Hepatocyte (in vitro differentiated cells): ENCODE measurements around the gene ACIN1. TPM values are rescaled to one million over a fixed set of nuclear protein-coding genes. Genes with fewer than 3 reads are reported as not detected.

ENCODE experiments used
- DNase-seq: peaks from one replicate; pipeline ENCODE4 v3.0.0-alpha.2; 2016; ENCODE audit warnings: low spot score
- H2AFZ ChIP-seq: fragments of 200-600 bp; sonication (generic); 2 replicates; pipeline ENCODE4 v1.6.0; 2016; ENCODE audit warnings: antibody characterized with exemption, mild to moderate bottlenecking
- H3K27ac ChIP-seq: fragments of 200-600 bp; sonication (generic); 2 replicates; pipeline ENCODE4 v1.5.1; 2016; ENCODE audit warnings: mild to moderate bottlenecking
- H3K27me3 ChIP-seq: fragments of 200-600 bp; sonication (generic); 2 replicates; pipeline ENCODE4 v1.6.1; 2016
- H3K36me3 ChIP-seq: fragments of 200-600 bp; sonication (generic); replicated peaks from 2 replicates; pipeline ENCODE4 v1.5.1; 2016; ENCODE audit warnings: low read depth; ENCODE audit not compliant: insufficient read depth
- H3K4me1 ChIP-seq: fragments of 200-600 bp; sonication (generic); 2 replicates; pipeline ENCODE4 v1.5.1; 2016; ENCODE audit warnings: mild to moderate bottlenecking, moderate library complexity; ENCODE audit not compliant: insufficient read depth
- H3K4me2 ChIP-seq: fragments of 200-600 bp; sonication (generic); 2 replicates; pipeline ENCODE4 v1.6.0; 2016
- H3K4me3 ChIP-seq: fragments of 200-600 bp; sonication (generic); 2 replicates; pipeline ENCODE4 v1.5.1; 2016; ENCODE audit warnings: mild to moderate bottlenecking
- H3K79me2 ChIP-seq: fragments of 200-600 bp; sonication (generic); 2 replicates; pipeline ENCODE4 v1.6.0; 2017; ENCODE audit warnings: mild to moderate bottlenecking
- H3K9me2 ChIP-seq: fragments of 200-600 bp; sonication (generic); replicated peaks from 2 replicates; pipeline ENCODE4 v1.6.0; 2017; ENCODE audit warnings: mild to moderate bottlenecking; ENCODE audit not compliant: insufficient read depth
- H3K9me3 ChIP-seq: fragments of 200-600 bp; sonication (generic); 2 replicates; pipeline ENCODE4 v1.5.1; 2016; ENCODE audit warnings: low read depth, mild to moderate bottlenecking
- H4K20me1 ChIP-seq: fragments of 200-600 bp; sonication (generic); 2 replicates; pipeline ENCODE4 v1.6.0; 2016; ENCODE audit warnings: mild to moderate bottlenecking; ENCODE audit not compliant: insufficient read depth, poor library complexity, severe bottlenecking
- EZH2 ChIP-seq: fragments of 200-600 bp; sonication (generic); IDR thresholded peaks from 2 replicates; pipeline ENCODE4 v1.6.1; 2016; ENCODE audit warnings: antibody characterized with exemption, mild to moderate bottlenecking, borderline replicate concordance
- EZH2phosphoT487 ChIP-seq: fragments of 200-600 bp; sonication (generic); IDR thresholded peaks from one replicate; pipeline ENCODE4 v1.6.1; 2018; ENCODE audit warnings: antibody characterized with exemption, mild to moderate bottlenecking, low read depth, moderate library complexity; ENCODE audit not compliant: unreplicated experiment, severe bottlenecking
- WGBS: methylation state at CpG from one replicate; pipeline ENCODE4 v1.1.6; 2016; ENCODE audit warnings: low lambda C conversion rate; ENCODE audit errors: missing lambda C conversion rate; 5-methylcytosine and 5-hydroxymethylcytosine counted together
- polyA plus RNA-seq: library from polyadenylated mRNA; unstranded; fragments of >200 nt; fragmentation: Nextera tagmentation; extraction: Ambion mirVana; gene quantifications from 2 replicates; pipeline ENCODE4 v1.2.1, GENCODE V29; 2016
- total RNA-seq: library from RNA; depleted of rRNA; stranded (reverse); fragments of >200 nt; gene quantifications from 2 replicates; pipeline ENCODE4 v1.2.3, GENCODE V29; 2014
- TF ChIP-seq, protein P1 (sequence below): fragments of 200-600 bp; sonication (generic); IDR thresholded peaks from 2 replicates; pipeline ENCODE4 v1.5.1; 2016; ENCODE audit warnings: antibody characterized with exemption, mild to moderate bottlenecking; ENCODE audit not compliant: poor library complexity

ACIN1 gene
- total and polyA plus RNA-seq, 2 experiments from 2014 or later, result 44.3 to 108 TPM

DNA sequence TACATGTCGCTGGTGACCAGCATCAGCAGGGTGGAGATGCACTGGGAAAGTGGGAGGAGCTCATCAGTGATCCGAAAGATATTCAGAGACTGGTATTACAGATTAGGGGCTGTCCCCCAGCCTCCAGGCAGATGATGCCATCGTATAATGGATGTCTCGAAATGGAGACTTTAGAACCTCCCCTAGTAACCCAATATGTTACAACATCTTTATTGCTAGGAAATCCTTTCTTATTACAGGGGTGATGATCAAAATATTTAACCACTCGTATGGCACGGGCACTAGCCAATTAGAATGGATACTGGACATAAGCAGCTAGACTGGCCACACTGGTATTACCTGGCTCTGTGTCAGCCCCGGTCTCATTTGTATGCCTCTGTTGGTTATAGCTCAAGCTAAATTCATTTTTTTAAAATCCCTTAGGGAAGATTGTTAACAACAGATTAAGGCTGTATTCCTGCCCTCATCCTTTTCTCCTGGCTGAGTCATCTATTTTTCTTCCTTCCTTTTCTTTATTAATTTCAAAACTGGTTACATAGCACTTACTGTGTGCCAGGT, 34.9 kb upstream of the ACIN1 start:
- Histone ChIP-seq H3K4me1 (no peaks in the 10 kb centered on the region), H3K27ac (no peak overlapping the region), H4K20me1 (no peaks in the 10 kb centered on the region), H3K79me2 (no peaks in the 10 kb centered on the region), H3K9me3 (no peaks in the 10 kb centered on the region), H3K9me2 (no peaks in the 10 kb centered on the region), H2AFZ (no peak overlapping the region), H3K36me3 (no peaks in the 10 kb centered on the region), H3K4me2 (no peak overlapping the region), H3K4me3 (no peak overlapping the region), H3K27me3 (no peaks in the 10 kb centered on the region)
- WGBS, result 96% methylated on average over 7 of the region's 7 CpGs
- no peak for DNase-seq
- TF ChIP-seq EZH2phosphoT487, result no peak
- TF ChIP-seq EZH2, result no peak
- TF ChIP-seq, protein P1, sequence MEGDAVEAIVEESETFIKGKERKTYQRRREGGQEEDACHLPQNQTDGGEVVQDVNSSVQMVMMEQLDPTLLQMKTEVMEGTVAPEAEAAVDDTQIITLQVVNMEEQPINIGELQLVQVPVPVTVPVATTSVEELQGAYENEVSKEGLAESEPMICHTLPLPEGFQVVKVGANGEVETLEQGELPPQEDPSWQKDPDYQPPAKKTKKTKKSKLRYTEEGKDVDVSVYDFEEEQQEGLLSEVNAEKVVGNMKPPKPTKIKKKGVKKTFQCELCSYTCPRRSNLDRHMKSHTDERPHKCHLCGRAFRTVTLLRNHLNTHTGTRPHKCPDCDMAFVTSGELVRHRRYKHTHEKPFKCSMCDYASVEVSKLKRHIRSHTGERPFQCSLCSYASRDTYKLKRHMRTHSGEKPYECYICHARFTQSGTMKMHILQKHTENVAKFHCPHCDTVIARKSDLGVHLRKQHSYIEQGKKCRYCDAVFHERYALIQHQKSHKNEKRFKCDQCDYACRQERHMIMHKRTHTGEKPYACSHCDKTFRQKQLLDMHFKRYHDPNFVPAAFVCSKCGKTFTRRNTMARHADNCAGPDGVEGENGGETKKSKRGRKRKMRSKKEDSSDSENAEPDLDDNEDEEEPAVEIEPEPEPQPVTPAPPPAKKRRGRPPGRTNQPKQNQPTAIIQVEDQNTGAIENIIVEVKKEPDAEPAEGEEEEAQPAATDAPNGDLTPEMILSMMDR, result no peak

DNA sequence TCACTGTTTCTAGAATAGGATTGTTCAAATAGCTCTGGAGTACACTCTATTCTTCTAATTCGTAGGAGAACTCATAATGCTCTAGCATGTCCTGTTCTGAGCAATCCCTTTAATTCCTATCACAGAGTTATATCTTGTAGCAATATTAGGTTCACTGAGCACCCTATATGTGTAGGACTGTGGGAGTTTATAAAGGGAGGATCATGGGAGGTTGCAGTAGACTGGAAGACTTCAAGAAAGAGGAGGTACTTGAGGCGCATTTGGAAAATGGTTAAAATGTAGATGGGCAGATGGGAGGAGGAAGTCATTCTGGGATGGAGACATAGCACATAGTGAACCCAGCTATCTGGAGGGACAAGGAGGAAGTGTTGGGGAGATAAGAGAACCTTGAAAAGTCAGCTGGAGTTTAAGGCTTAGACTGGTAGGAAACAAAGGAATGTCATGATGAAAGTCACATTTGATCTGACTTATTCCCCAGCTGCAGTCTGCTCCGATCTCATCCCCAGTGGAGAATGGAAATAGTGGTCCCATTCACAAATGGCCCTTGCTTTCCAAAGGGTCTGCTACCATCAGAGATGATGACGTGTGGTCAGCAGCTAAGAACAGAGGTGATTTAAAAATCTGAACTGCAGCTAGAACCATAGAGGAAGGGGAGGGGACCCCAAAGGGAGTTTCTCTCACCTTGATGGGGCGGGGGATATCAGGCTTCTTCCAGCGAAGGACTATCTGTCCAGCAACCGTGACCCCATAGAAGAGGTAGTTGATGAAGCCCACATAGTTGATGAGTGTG, 34.2 kb upstream of the ACIN1 start:
- Histone ChIP-seq H3K4me1 (no peaks in the 10 kb centered on the region), H3K9me3 (no peaks in the 10 kb centered on the region), H3K4me3 (no peak overlapping the region), H3K79me2 (no peaks in the 10 kb centered on the region), H3K27me3 (no peaks in the 10 kb centered on the region), H3K9me2 (no peaks in the 10 kb centered on the region), H3K27ac (no peak overlapping the region), H3K4me2 (no peak overlapping the region), H3K36me3 (no peaks in the 10 kb centered on the region), H2AFZ (no peak overlapping the region), H4K20me1 (no peaks in the 10 kb centered on the region)
- DNase-seq, result no peak
- TF ChIP-seq EZH2 (no peak), EZH2phosphoT487 (no peak)
- TF ChIP-seq, protein P1, result no peak
- WGBS, result over 99% methylated on average over 7 of the region's 7 CpGs

GRCh38 chr14:23127861-23128260, 32.9 kb upstream of the ACIN1 start:
- TF ChIP-seq, protein P1, result no peak
- TF ChIP-seq EZH2phosphoT487, result no peak
- Histone ChIP-seq H3K27me3 (no peaks in the 10 kb centered on the region), H3K9me2 (no peaks in the 10 kb centered on the region), H3K9me3 (no peaks in the 10 kb centered on the region), H3K79me2 (no peaks in the 10 kb centered on the region), H3K4me2 (no peak overlapping the region), H4K20me1 (no peaks in the 10 kb centered on the region), H3K4me3 (no peak overlapping the region), H3K4me1 (peaks cover 5% of the 10 kb centered on the region), H3K36me3 (no peaks in the 10 kb centered on the region), H2AFZ (no peak overlapping the region), H3K27ac (no peak overlapping the region)
- no peak for DNase-seq
- 91% methylated on average over 3 of the region's 3 CpGs for WGBS
